Fibroblast of pulmonary artery (primary cell): ENCODE measurements around the gene ZC3H12C.

ENCODE experiments used
- DNase-seq: peaks from one replicate; pipeline ENCODE4 v3.0.0-alpha.2; 2010; ENCODE audit warnings: low read depth
- H3K4me3 ChIP-seq: replicated peaks from 2 replicates; pipeline ENCODE4 v1.5.1; 2011; ENCODE audit warnings: low read depth, mild to moderate bottlenecking, control low read depth, low read length, moderate library complexity
- CTCF ChIP-seq: IDR thresholded peaks from 2 replicates; pipeline ENCODE4 v1.5.1; 2011; ENCODE audit warnings: mild to moderate bottlenecking, control low read depth, low read length, inconsistent platforms; ENCODE audit errors: missing control alignments

The ZC3H12C gene

GRCh38 chr11:110085255-110085838, 7.8 kb upstream of the ZC3H12C start:
- TF ChIP-seq CTCF = no peak
- H3K4me3 ChIP-seq = no peak overlapping the region
- DNase-seq = no peak

- peak; percentile 92 for DNase-seq
- no peak for TF ChIP-seq CTCF
- no peak overlapping the region for H3K4me3 ChIP-seq
Measured at GRCh38 chr11:110086892-110087309, 6.3 kb upstream of the ZC3H12C start.

- DNase-seq = peak; percentile 50
- H3K4me3 ChIP-seq = no peak overlapping the region
- TF ChIP-seq CTCF = no peak
Measured at GRCh38 chr11:110087812-110088534, 5.2 kb upstream of the ZC3H12C start.

- TF ChIP-seq CTCF = no peak
- no peak overlapping the region for H3K4me3 ChIP-seq
- DNase-seq = no peak
Measured at GRCh38 chr11:110088535-110089344, 4.5 kb upstream of the ZC3H12C start.

- TF ChIP-seq CTCF = no peak
- H3K4me3 ChIP-seq = no peak overlapping the region
- DNase-seq = no peak
Measured at GRCh38 chr11:110089617-110090282, 3.4 kb upstream of the ZC3H12C start.

- H3K4me3 ChIP-seq = no peak overlapping the region
- no peak for TF ChIP-seq CTCF
- no peak for DNase-seq
Measured at GRCh38 chr11:110090466-110091026, 2.6 kb upstream of the ZC3H12C start.
